Stimulated activated CD8-positive, alpha-beta memory T cell treated with anti-CD3 and anti-CD28 coated beads, Interleukin-4, amount 100 ng/mL, for 24 hours (primary cell): ENCODE data around the gene PTPRG.
"Not testable (repeated sequence)": the region's sequence is repeated elsewhere in the genome, so short reads cannot be mapped to it uniquely, and the experiment has no call there.

ENCODE experiments used
- DNase-seq: peaks from one replicate; pipeline ENCODE4 v3.0.0-alpha.2; 2020; ENCODE audit warnings: low read depth

Gene PTPRG

GRCh38 chr3:62011666-62012065 is 450.3 kb downstream of the PTPRG start:
- DNase-seq, result no peak

- DNase-seq, result no peak
These were observed 452.6 kb downstream of the PTPRG start for GRCh38 chr3:62013951-62014350.

DNA sequence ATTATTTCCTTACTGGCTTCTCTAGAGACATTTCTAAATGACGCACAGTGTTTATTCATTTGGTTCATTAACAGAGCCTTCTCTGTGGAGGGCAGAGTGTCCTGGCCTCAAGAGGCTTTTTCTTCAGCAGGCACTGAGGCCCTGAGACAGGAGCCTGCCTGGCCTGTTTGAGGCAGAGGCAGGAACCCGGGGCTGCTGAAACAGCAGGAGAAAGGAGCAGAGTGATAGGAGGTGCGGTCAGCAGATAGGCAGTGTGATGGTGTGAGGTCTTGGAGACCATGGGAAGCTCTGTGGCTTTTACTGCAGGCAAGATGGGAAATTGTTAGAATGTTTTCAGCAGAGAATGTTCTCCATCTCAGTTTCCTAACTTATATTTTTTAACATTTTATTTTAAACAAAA is 453.7 kb downstream of the PTPRG start:
- no peak for DNase-seq

GRCh38 chr3:62019906-62020305 is 458.5 kb downstream of the PTPRG start:
- DNase-seq, result no peak

DNA sequence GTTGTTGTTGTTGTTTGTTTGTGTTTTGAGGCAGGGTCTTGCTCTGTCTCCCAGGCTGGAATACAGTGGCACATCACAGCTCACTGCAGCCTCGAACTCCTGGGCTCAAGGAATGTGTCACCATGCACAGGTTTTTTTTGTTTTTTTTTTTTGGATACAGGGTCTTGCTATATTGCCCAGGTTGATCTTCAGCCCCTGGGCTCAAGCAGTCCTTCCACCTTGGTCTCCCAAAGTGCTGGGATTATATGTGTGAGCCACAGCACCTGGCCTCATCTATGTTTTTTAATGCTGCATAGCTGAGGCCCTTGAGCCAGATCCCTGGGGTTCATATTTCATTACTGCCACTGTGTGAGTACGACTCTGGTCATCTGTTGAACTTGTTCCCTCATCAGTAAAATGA is 459.3 kb downstream of the PTPRG start:
- no peak for DNase-seq

DNA sequence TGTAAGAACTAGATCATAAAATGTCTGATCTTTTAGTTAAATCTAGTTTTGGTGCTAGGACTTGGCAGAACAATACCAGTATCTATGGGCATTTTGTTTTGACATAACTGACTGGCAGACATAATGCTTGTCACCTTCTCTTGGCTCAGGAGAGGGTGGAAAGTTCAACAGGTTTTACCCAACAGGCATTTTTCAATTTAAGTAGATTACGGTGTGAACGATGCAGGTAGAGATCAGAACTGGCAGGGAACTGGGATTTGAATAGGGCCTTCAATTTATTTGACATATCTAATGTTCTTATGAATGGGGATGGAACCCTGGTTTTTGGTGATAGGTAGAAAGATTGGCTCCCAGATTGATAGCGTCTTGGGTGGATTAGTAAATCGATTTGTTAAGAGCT is 460.9 kb downstream of the PTPRG start:
- DNase-seq, result no peak

DNA sequence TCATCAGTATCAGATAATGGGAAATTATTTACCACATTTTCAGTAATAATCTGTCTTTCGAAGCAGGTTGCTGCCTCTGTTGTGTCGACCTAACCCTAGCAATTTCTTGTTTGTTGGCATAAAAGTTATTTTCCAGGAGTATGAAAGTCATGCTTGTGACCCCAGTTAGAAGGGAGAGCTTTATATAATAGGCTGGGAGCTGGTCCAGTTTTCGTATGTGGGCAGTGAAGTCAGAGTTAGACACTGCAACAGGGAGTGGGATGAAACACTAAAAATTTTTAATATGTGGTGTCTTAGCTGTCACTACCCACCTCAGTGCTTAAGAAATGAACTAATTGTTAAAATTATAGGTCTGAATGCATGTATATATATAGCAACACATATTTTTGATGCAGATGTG is 463.5 kb downstream of the PTPRG start:
- DNase-seq, result no peak

DNA sequence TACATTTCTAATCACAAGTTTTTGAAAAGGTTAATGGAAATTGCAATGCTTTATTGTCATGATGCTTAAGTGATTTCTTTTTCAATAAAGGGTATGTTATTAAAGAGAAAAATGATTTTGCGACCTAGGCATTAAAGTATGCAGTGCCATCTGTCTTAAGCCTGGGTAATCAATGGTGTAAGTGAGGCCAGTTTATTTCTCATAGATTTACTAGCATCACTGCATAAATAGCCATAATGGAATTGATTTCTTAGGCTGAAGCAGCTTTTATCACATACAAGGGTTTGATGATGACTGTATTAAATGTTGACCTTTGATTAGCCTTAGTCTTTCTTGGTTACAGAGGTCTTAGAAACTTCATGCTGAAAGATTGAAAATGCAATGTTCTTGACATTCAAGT is 464.5 kb downstream of the PTPRG start:
- DNase-seq, result no peak

- no peak for DNase-seq
These were observed 465.9 kb downstream of the PTPRG start for GRCh38 chr3:62027241-62027640.

- DNase-seq, result no peak
These were observed 466.4 kb downstream of the PTPRG start for GRCh38 chr3:62027796-62028195.

DNA sequence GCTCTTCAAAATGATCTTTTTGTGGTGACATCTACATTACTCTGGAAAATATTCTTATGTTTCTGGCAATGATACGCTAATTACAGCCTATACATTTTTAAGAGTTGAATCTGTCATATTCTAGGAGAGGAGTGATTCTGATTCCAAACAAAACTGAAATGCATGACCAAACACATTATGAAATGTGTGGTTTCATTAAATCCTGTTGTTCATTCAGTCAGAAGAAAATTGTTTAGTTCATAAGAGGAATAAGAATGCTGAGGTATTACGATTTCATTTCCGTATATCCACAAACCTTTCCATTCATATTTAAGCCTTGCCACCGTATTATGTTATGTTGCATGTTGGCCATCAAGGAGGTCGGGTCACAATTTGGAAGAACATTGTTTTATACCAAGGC is 466.9 kb downstream of the PTPRG start:
- DNase-seq, result no peak

- no peak for DNase-seq
These were observed 471.4 kb downstream of the PTPRG start for GRCh38 chr3:62032738-62033137.

GRCh38 chr3:62035402-62036057 is 474.2 kb downstream of the PTPRG start:
- DNase-seq, result no peak

DNA sequence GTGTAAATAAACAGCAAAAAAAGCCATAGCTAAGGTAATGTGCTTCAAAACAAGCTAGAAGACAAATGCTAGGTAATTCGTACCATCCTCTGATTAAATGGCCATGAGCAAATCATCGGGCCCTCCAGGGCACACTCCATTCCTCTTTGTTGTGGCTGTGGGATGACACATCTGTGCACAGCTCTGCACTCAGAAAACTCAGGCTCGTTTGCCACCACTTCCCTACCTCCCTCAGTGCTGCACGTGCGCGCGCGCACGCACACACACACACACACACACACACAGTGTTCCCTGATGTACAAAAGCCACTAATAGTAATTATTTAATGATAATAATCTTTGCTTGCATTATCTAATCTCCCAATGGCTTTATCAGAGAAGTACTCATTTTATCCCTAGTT is 475.4 kb downstream of the PTPRG start:
- no peak for DNase-seq

- not testable (repeated sequence) for DNase-seq
These were observed 477.4 kb downstream of the PTPRG start for GRCh38 chr3:62038798-62039197.

DNA sequence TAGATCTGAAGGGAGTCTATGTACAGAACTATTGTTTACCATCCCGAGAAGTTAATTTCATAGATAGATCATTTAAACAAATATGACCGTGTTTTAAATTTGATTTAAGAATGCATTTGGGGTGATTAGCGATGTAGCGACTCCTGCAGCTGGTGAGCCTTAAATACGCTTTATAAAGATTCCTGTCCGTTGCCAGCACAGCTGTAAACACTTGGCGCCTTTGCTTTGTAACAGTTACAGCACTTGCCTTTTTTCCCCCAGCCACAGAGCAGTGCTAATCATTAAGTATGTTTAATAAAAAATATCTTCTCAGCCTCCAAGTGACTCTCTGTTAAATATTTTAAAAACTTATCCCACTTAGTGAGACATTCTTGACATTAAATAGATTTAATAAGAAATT is 478.2 kb downstream of the PTPRG start:
- no peak for DNase-seq

- no peak for DNase-seq
These were observed 480.3 kb downstream of the PTPRG start for GRCh38 chr3:62041681-62042080.

DNA sequence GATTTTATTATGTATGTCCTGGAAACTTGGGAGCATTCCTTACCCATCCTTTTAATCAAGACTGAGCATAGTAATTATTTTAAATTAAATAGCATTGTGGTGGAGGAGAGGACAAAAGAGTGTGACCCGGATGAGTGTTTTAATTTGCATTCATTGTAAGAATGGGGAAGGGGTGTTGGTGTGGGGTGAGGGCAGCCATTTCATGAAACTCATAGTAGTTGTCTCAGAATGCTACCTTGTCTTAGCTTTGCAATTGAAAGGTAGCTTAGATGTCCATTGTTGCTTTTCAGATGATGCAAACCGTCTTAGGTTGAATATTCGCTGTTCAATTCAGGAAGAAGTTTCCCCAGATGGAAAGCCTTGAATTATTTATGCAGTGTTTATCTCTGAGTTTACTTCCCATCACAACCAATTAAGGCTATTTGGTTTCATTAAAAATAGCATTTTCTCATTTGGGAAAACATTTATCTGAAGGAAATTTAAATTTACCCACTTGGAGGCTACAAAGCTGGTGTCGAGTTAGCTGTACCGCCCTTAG is 483.6 kb downstream of the PTPRG start:
- DNase-seq, result no peak

- DNase-seq, result no peak
These were observed 485.0 kb downstream of the PTPRG start for GRCh38 chr3:62046326-62046725.

DNA sequence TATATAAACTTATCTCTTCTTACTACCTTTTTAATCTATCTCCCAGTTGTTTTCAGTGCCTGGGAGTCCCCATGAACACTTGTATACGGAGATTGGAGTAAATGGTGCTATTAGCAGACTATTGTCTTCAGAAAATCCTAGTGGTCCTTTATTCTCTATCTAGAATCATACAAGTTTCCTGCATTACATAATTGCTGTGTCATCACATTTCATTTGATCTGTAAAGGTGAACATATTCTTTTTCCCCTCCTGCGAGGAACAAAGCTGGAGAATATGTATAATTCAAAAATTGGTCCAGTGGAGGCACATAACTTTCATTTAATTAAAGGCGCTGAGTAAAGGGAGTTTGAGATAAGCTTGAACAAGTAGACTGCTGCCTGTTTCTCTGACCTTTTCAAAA is 487.2 kb downstream of the PTPRG start:
- DNase-seq, result no peak

DNA sequence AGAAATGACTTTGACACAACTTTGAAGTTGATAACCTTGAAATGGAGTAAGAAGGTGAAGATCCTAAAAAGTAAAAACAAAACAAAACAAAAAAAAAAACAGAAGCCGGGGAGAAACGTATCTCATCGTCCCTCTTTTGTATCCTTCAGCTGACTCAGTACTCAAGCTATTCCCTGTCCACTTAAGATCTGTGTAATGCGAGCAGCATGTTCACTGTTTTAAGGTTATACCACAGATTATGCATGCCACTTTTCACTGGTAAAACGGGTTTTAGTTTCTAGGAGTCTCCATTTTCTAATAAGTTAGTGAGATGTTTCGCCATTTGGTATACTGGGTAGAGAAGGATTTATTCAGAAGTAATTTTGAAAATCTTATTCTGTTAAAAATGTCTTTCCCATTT is 487.7 kb downstream of the PTPRG start:
- no peak for DNase-seq

DNA sequence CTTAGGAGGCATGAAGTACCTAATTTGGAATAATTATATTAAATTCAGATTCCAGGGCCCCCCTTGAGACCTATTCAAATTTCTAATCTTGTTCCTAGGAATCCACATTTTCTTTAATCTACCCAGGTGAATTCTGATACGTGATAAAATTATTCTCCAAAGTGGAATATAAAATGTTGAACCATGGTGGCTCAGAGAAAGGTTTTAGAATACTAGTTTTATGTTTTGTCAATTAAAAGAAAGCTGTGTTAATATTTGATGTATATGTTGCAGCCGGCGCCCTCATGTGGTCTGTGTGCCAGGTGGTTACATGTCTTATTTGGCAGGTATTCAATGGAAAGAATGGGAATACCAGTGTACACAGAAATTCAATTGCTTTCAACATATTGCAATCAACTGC is 490.1 kb downstream of the PTPRG start:
- no peak for DNase-seq

DNA sequence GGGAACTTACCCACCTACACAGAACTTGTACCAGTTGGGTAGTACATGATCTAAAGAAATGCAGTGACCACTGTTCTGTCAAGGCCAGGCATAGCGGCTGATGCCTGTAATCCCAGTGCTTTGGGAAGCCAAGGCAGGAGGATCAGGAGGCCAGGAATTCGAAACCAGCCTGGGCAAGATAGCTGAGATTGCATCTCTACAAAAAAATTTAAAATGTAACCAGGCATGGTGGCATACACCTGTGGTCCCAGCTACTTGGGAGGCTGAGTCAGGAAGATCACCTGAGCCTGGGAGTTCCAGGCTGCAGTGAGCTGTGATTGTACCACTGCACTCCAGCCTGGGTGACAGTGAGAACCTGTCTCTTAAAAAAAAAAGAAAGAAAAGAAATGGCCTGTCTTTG is 491.0 kb downstream of the PTPRG start:
- no peak for DNase-seq

GRCh38 chr3:62056658-62057057 is 495.3 kb downstream of the PTPRG start:
- no peak for DNase-seq
